Kidney epithelial cell (primary cell): ENCODE data around the gene EPB41L5. TPM values are rescaled to one million over a fixed set of nuclear protein-coding genes. Genes with fewer than 3 reads are reported as not detected.

Source experiments
- DNase-seq: peaks from one replicate; pipeline ENCODE4 v3.0.0-alpha.2; 2010; ENCODE audit warnings: low read depth
- H3K27me3 ChIP-seq: 2 replicates; pipeline ENCODE4 v1.6.0; 2011; ENCODE audit warnings: low read length; ENCODE audit not compliant: control insufficient read depth, insufficient read depth
- H3K36me3 ChIP-seq: 2 replicates; pipeline ENCODE4 v1.5.1; 2011; ENCODE audit warnings: low read length; ENCODE audit not compliant: control insufficient read depth, insufficient read depth
- H3K4me3 ChIP-seq: 2 replicates; pipeline ENCODE4 v1.5.1; 2011; ENCODE audit warnings: low read depth, mild to moderate bottlenecking, control low read depth, low read length
- CTCF ChIP-seq: IDR thresholded peaks from 2 replicates; pipeline ENCODE4 v1.5.1; 2011; ENCODE audit warnings: mild to moderate bottlenecking, moderate library complexity, low read length, control low read depth, inconsistent platforms; ENCODE audit not compliant: insufficient read depth, poor library complexity, severe bottlenecking
- total RNA-seq: library from RNA; depleted of rRNA; stranded (reverse); fragments of >200 nt; gene quantifications from 2 replicates; pipeline ENCODE4 v1.2.3, GENCODE V29; 2015

EPB41L5 gene
- total RNA-seq, 1 donor from 2014 or later: 15.6 TPM

GRCh38 chr2:120218181-120218580 is 205.3 kb downstream of the EPB41L5 start:
- no peak for TF ChIP-seq CTCF
- no peaks in the 10 kb centered on the region for H3K27me3 ChIP-seq
- no peak for DNase-seq
- peaks cover 1% of the 10 kb centered on the region for H3K36me3 ChIP-seq
- H3K4me3 ChIP-seq: no peak overlapping the region

GRCh38 chr2:120219291-120219690 is 206.4 kb downstream of the EPB41L5 start:
- Histone ChIP-seq H3K4me3 (no peak overlapping the region), H3K27me3 (no peaks in the 10 kb centered on the region), H3K36me3 (peaks cover 1% of the 10 kb centered on the region)
- TF ChIP-seq CTCF: no peak
- DNase-seq: no peak

GRCh38 chr2:120219766-120220165 is 206.9 kb downstream of the EPB41L5 start:
- no peak for DNase-seq

GRCh38 chr2:120220756-120221155 is 207.9 kb downstream of the EPB41L5 start:
- no peak for DNase-seq
- no peak for TF ChIP-seq CTCF
- peaks cover 1% of the 10 kb centered on the region for H3K36me3 ChIP-seq
- H3K27me3 ChIP-seq: no peaks in the 10 kb centered on the region
- H3K4me3 ChIP-seq: no peak overlapping the region

More at GRCh38 chr2:120219766-120220165, 206.9 kb downstream of the EPB41L5 start:
- TF ChIP-seq CTCF: no peak
- Histone ChIP-seq H3K27me3 (no peaks in the 10 kb centered on the region), H3K4me3 (no peak overlapping the region), H3K36me3 (peaks cover 1% of the 10 kb centered on the region)

- no peak overlapping the region for H3K4me3 ChIP-seq
- peaks cover 1% of the 10 kb centered on the region for H3K36me3 ChIP-seq
- TF ChIP-seq CTCF: no peak
- DNase-seq: no peak
- no peaks in the 10 kb centered on the region for H3K27me3 ChIP-seq
These were observed 208.7 kb downstream of the EPB41L5 start for GRCh38 chr2:120221616-120222015.
